ENCODE data around the gene ICAM1.
"Not testable (repeated sequence)": the region's sequence is repeated elsewhere in the genome, so short reads cannot be mapped to it uniquely, and the experiment has no call there.

The ICAM1 gene, protein sequence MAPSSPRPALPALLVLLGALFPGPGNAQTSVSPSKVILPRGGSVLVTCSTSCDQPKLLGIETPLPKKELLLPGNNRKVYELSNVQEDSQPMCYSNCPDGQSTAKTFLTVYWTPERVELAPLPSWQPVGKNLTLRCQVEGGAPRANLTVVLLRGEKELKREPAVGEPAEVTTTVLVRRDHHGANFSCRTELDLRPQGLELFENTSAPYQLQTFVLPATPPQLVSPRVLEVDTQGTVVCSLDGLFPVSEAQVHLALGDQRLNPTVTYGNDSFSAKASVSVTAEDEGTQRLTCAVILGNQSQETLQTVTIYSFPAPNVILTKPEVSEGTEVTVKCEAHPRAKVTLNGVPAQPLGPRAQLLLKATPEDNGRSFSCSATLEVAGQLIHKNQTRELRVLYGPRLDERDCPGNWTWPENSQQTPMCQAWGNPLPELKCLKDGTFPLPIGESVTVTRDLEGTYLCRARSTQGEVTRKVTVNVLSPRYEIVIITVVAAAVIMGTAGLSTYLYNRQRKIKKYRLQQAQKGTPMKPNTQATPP

DNA sequence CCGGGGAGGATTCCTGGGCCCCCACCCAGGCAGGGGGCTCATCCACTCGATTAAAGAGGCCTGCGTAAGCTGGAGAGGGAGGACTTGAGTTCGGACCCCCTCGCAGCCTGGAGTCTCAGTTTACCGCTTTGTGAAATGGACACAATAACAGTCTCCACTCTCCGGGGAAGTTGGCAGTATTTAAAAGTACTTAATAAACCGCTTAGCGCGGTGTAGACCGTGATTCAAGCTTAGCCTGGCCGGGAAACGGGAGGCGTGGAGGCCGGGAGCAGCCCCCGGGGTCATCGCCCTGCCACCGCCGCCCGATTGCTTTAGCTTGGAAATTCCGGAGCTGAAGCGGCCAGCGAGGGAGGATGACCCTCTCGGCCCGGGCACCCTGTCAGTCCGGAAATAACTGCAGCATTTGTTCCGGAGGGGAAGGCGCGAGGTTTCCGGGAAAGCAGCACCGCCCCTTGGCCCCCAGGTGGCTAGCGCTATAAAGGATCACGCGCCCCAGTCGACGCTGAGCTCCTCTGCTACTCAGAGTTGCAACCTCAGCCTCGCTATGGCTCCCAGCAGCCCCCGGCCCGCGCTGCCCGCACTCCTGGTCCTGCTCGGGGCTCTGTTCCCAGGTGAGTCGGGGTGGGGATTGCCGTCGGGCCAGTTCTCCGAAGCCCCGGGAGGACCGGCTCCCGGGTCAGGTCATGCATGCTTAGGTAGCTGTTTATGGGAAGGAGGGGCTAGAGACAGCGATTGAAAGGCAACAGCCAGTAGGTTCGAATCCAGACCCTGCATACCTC, at the start of gene ICAM1:
TSS of gene ICAM1 (plus strand) at position 505 of the 779 bp plus-strand sequence. CDS start at position 545, 40 bp downstream.
- DNase-seq, result peak in 16 of 56 donors; percentile 4 to 48 (median 18)

- no peak for DNase-seq
Measured at GRCh38 chr19:10222201-10222890, 48.6 kb upstream of the ICAM1 start.

DNA sequence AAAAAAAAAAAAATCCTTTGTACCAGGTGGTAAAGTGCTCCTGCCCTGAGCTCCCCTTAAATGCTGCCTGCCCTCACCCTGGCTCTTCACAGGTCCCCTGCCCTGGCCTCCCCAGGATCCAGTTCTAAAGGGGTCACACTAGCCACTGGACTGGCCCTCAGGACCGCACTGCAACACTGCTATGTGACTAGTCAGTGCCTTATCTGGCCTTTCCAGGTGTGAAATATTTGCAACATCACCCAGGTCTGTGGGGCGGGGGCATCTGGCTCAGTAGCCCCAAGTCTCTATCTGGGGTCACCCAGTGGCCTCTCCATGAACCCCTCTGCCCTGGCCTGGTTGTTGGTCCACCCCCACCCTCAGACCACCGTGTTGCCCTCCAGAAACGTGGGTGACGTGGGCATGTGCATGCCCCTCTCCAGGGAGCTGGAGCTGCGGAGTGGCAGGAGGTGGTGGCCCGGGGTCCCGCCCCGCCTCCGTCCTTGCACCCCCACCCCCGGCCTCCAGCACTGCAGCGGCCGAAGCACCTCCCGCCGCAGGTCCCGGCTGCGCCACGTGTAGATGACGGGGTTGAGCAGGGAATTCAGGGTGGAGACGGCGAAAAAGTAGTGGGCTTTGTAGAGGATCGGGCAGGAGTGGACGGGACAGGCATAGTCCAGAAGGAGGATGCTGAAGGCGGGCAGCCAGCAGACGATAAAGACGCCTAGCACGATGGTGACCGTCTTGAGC, 47.3 kb upstream of the ICAM1 start:
- no peak for DNase-seq

DNA sequence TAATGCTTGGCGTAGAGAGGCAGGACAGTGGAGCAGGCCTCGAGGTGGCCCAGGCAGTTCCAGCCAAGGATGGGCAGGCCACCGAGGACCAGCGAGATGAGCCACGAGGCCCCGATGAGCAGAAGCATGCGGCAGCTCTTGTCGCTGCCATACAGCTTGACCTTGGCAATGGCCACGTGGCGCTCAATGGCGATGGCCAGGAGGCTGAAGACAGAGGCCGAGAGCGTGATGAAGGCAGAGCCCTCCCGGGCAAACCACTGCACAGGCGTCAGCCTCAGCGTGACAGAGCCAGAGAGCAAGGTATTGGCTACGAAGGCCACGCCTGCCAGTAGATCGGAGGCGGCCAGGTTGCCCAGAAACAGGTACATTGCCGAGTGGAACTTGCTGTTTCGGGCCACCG, 46.6 kb upstream of the ICAM1 start:
- DNase-seq, result no peak

- DNase-seq, result peak in 1 of 56 donors; percentile 30
Measured at GRCh38 chr19:10226021-10226375, 44.9 kb upstream of the ICAM1 start.

- DNase-seq, result peak in 37 of 56 donors; percentile 19 to 79 (median 50)
Measured at GRCh38 chr19:10226376-10227025, 44.4 kb upstream of the ICAM1 start.

DNA sequence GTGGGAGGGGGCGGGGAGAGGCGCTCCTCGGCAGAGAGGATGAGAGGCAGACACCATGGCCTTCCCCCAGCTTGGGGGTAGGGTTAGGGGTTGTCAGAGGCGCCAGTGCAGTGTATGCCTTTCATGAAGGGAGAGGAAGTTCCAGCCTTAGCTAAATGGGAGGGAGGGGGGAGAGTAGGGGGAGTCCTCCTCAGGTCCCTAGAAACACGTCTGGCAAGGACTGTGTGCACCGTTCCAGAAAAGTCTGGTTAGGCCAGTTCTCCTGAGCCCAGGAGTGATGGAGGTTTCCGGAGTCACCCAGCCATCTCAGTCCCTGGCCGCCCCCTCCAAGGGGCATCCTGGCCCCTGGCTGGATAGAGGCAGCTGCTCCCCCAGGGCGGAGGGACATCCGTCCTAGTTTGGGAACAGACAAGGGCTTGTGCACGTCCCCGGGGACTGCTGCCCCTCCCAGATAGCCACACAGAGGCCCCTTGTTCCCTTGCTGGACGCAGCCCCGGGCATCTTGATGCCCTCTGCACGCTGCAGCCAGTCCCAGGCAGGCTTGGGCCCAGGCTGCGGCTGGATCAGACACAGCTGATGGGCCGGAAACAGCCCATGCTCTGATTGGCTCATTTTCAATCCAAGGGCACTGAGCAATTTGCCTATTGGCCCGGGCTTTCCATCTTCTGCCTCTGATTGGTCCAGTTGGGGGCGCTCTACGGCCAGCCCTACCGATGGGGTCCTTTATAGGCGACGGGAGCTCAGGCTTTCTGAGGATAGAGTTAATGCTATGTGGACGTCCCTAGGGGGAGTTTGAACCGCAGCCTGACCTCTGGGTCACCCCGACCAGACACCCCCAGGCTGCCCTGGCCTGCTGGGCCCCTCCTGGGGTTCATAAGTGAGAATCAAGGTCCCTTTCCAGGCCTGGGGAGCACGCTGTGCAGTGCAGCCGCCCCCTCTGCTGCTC, 43.6 kb upstream of the ICAM1 start:
- DNase-seq, result peak in 55 of 56 donors; percentile 10 to 98 (median 90)

DNA sequence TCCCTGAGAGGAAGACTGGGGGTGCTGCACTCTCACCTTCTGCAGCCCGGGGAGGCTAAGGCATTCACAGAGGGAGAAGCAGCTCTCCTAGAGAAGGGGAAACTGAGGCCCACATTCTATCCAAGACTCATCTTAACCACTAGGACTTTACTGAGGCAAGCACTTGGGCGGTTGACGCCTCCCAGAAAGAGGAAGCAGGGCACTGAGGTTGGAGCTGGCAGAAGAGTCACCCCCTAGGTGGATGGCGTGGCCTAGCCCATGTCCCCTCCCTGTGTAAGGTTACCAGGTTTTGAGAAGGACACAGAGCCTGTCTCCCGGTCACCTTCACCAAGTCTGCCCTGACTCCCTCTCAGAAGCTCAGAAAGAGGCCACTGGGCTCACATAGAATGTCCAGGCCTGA, 42.5 kb upstream of the ICAM1 start:
- no peak for DNase-seq

GRCh38 chr19:10228920-10229319, 42.0 kb upstream of the ICAM1 start:
- DNase-seq, result no peak

- DNase-seq, result peak in 16 of 56 donors; percentile 5 to 67 (median 28)
Measured at GRCh38 chr19:10230173-10230860, 40.6 kb upstream of the ICAM1 start.

GRCh38 chr19:10230861-10231611, 39.9 kb upstream of the ICAM1 start, which contains the start of gene S1PR2:
Gene S1PR2, minus strand, starts transcription at chr19:10231331. Its CDS starts 6,426 bp downstream, at chr19:10224905.
- peak in 30 of 56 donors; percentile 3 to 74 (median 25) for DNase-seq

DNA sequence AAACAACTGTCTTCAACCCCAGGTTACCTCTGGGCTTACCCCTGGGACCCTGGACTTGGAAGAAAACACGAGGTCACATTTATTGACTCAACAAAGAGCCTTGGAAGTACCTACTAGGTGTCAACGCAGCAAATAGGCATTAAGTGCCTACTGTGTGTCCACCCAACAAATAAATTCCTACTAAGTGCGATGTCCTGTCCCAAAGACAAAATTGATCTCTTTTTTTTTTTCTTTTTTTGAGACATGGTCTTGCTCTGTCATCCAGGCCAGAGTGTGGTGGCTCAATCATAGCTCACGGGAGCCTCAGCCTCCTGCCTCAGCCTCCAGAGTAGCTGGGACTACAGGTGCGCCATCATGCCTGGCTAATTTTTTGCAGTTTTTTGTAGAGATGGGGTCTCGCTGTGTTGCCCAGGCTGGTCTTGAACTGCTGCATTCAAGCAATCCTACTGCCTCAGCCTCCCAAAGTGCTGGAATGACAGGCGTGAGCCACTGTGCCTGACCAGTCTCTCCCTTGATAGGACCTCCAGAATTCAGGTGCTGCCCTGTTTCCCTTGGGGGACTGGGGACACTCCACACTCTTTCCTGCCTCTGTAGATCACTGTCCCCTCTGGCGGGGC, 39.2 kb upstream of the ICAM1 start:
- DNase-seq, result no peak

- DNase-seq, result no peak
Measured at GRCh38 chr19:10233946-10234345, 37.0 kb upstream of the ICAM1 start.

GRCh38 chr19:10235003-10235402, 35.9 kb upstream of the ICAM1 start:
- DNase-seq, result no peak

DNA sequence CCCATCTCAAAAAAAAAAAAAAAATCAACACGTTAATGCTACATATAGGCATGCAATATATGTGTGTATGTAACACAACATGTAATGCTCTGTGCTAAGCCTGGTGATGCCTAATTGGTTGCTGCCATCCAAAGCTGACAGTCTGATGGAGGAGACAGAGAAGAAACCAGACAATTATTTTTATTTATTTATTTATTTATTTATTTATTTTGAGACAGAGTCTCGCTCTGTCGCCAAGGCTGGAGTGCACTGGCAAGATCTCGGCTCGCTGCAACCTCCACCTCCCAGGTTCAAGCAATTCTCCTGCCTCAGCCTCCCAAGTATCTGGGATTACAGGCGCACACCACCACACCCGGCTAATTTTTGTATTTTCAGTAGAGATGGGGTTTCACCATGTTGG, 35.5 kb upstream of the ICAM1 start:
- DNase-seq, result not testable (repeated sequence)

DNA sequence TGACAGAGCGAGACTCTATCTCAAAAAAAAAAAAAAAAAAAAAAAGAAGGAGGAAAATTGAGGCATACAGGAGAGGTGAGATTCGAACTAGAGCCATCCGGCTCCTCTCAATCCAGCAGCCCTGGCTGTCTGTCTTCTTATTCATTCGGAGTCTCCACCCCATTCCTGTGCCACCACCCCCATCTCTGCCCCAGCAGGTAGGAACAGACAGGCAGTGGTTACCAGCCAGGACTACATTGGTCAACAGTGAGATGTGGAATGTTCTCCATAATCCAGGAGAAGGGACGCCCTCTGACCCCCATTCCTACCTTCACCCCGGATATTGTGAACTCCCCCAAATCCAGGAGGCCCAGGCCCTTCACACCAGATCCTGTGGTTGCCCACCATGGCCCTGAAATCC, 33.2 kb upstream of the ICAM1 start:
- DNase-seq, result no peak

- no peak for DNase-seq
Measured at GRCh38 chr19:10238172-10238783, 32.6 kb upstream of the ICAM1 start.
